Lower leg skin (tissue), 4 donors: ENCODE results near the gene DGKB. TPM values are rescaled to one million over a fixed set of nuclear protein-coding genes. Genes with fewer than 3 reads are reported as not detected.

Experiments used
- DNase-seq, 2 donors: peaks; one replicate each; pipeline ENCODE4 v3.0.0-alpha.2; 2019; ENCODE audit warnings: low spot score in 2 of 2
- H3K4me3 ChIP-seq: fragments of 200-600 bp; sonication (generic); 2 replicates; pipeline ENCODE4 v1.5.1; 2017; ENCODE audit warnings: mild to moderate bottlenecking, low read depth; ENCODE audit not compliant: poor library complexity, severe bottlenecking
- CTCF ChIP-seq, 3 donors: fragments of 450-650 bp; IDR thresholded peaks; one replicate each; pipeline ENCODE4 v1.5.1; 2016; ENCODE audit warnings: antibody characterized with exemption in 3 of 3, mild to moderate bottlenecking in 3 of 3, moderate library complexity in 2 of 3
- POLR2A ChIP-seq, 2 donors: fragments of 450-650 bp; IDR thresholded peaks; one replicate each; pipeline ENCODE4 v1.6.1; 2016 to 2017; ENCODE audit warnings: antibody characterized with exemption in 2 of 2, mild to moderate bottlenecking in 1 of 2, moderate library complexity in 1 of 2
- WGBS, 2 donors: methylation state at CpG; one replicate each; pipeline ENCODE4 v1.1.5; 2018; 5-methylcytosine and 5-hydroxymethylcytosine counted together
- intact Hi-C: fragments of 100-400 bp; cut with DNase I; formaldehyde crosslinking; loops from one replicate; pipeline ENCODE4 v1.15.0; 2023; ENCODE audit warnings: low total_unique reads
- total RNA-seq, 4 donors: library from RNA; depleted of rRNA; stranded (reverse); fragments of >200 nt; gene quantifications; one replicate each; pipeline ENCODE4 v1.1.0, GENCODE V29; 2016

DGKB gene
- total RNA-seq, 4 donors from 2014 or later, result 0.05 to 0.58 TPM; not detected in 2

GRCh38 chr7:14425559-14425958 lies 477.0 kb downstream of the DGKB start:
- 75 to 81% methylated on average over 1 of the region's 1 CpG for WGBS, 2 donors
- H3K4me3 ChIP-seq, result no peak overlapping the region
- DNase-seq, result no peak
- no peak for TF ChIP-seq POLR2A (IDR thresholded peaks at IDR 0.05)
- TF ChIP-seq CTCF (IDR thresholded peaks at IDR 0.05), result no peak
- intact Hi-C loops, result no loop called here

GRCh38 chr7:14424675-14425074 lies 477.9 kb downstream of the DGKB start:
- no peak overlapping the region for H3K4me3 ChIP-seq
- WGBS, 2 donors, result 92 to 100% methylated on average over 1 of the region's 1 CpG
- intact Hi-C loops, result no loop called here
- TF ChIP-seq CTCF (IDR thresholded peaks at IDR 0.05), result no peak
- TF ChIP-seq POLR2A (IDR thresholded peaks at IDR 0.05), result no peak
- no peak for DNase-seq

- intact Hi-C loops, result no loop called here
- 64 to 74% methylated on average over 5 of the region's 5 CpGs for WGBS, 2 donors
- TF ChIP-seq POLR2A (IDR thresholded peaks at IDR 0.05) (no peak), CTCF (IDR thresholded peaks at IDR 0.05) (no peak)
- no peak overlapping the region for H3K4me3 ChIP-seq
- no peak for DNase-seq
These were observed 481.8 kb downstream of the DGKB start for GRCh38 chr7:14420768-14421167.

GRCh38 chr7:14419531-14419930 lies 483.0 kb downstream of the DGKB start:
- no peak for DNase-seq
- TF ChIP-seq CTCF (IDR thresholded peaks at IDR 0.05) (no peak), POLR2A (IDR thresholded peaks at IDR 0.05) (no peak)
- H3K4me3 ChIP-seq, result no peak overlapping the region
- WGBS, 2 donors, result 46 to 63% methylated on average over 2 of the region's 2 CpGs
- intact Hi-C loops, result no loop called here

GRCh38 chr7:14418633-14419032 lies 483.9 kb downstream of the DGKB start:
- 54 to 65% methylated on average over 1 of the region's 1 CpG for WGBS, 2 donors
- DNase-seq, result no peak
- intact Hi-C loops, result no loop called here
- no peak overlapping the region for H3K4me3 ChIP-seq
- TF ChIP-seq POLR2A (IDR thresholded peaks at IDR 0.05), result no peak
- TF ChIP-seq CTCF (IDR thresholded peaks at IDR 0.05), result no peak

GRCh38 chr7:14414274-14414986 lies 488.1 kb downstream of the DGKB start:
- WGBS, 2 donors, result 63 to 66% methylated on average over 3 of the region's 3 CpGs
- no peak overlapping the region for H3K4me3 ChIP-seq
- intact Hi-C loops, result no loop called here
- DNase-seq, result no peak
- no peak for TF ChIP-seq POLR2A (IDR thresholded peaks at IDR 0.05)
- no peak for TF ChIP-seq CTCF (IDR thresholded peaks at IDR 0.05)
